ENCODE data around the gene METTL15.

METTL15 gene

GRCh38 chr11:28223577-28223976 lies 115.4 kb downstream of the METTL15 start:
- no peak overlapping the region for H3K4me3 ChIP-seq (ENCODE audit: low read length)
- TF ChIP-seq ZNF274 (IDR thresholded peaks at IDR 0.05; ENCODE audit: low read depth, low read length) = no peak

GRCh38 chr11:28223994-28224393 lies 115.8 kb downstream of the METTL15 start:
- no peak for TF ChIP-seq ZNF274 (IDR thresholded peaks at IDR 0.05; ENCODE audit: low read depth, low read length)
- no peak overlapping the region for H3K4me3 ChIP-seq (ENCODE audit: low read length)

- TF ChIP-seq ZNF274 (IDR thresholded peaks at IDR 0.05; ENCODE audit: low read depth, low read length) = no peak
Observed at GRCh38 chr11:28227460-28227859, 119.3 kb downstream of the METTL15 start.

GRCh38 chr11:28228196-28228895 lies 120.2 kb downstream of the METTL15 start:
- H3K4me3 ChIP-seq (ENCODE audit: low read length) = no peak overlapping the region
- TF ChIP-seq ZNF274 (IDR thresholded peaks at IDR 0.05; ENCODE audit: low read depth, low read length) = no peak

More at GRCh38 chr11:28227460-28227859, 119.3 kb downstream of the METTL15 start:
- no peak overlapping the region for H3K4me3 ChIP-seq (ENCODE audit: low read length)

GRCh38 chr11:28231475-28231874 lies 123.3 kb downstream of the METTL15 start:
- no peak for TF ChIP-seq ZNF274 (IDR thresholded peaks at IDR 0.05; ENCODE audit: low read depth, low read length)
- no peak overlapping the region for H3K4me3 ChIP-seq (ENCODE audit: low read length)

- H3K4me3 ChIP-seq (ENCODE audit: low read length) = no peak overlapping the region
- TF ChIP-seq ZNF274 (IDR thresholded peaks at IDR 0.05; ENCODE audit: low read depth, low read length) = no peak
Observed at GRCh38 chr11:28232649-28233048, 124.5 kb downstream of the METTL15 start.

GRCh38 chr11:28241760-28242159 lies 133.6 kb downstream of the METTL15 start:
- no peak for TF ChIP-seq ZNF274 (IDR thresholded peaks at IDR 0.05; ENCODE audit: low read depth, low read length)
- H3K4me3 ChIP-seq (ENCODE audit: low read length) = no peak overlapping the region

- no peak for TF ChIP-seq ZNF274 (IDR thresholded peaks at IDR 0.05; ENCODE audit: low read depth, low read length)
- H3K4me3 ChIP-seq (ENCODE audit: low read length) = no peak overlapping the region
Observed at GRCh38 chr11:28242596-28242995, 134.4 kb downstream of the METTL15 start.

GRCh38 chr11:28243061-28243460 lies 134.9 kb downstream of the METTL15 start:
- no peak for TF ChIP-seq ZNF274 (IDR thresholded peaks at IDR 0.05; ENCODE audit: low read depth, low read length)
- H3K4me3 ChIP-seq (ENCODE audit: low read length) = no peak overlapping the region

GRCh38 chr11:28243581-28243980 lies 135.4 kb downstream of the METTL15 start:
- no peak for TF ChIP-seq ZNF274 (IDR thresholded peaks at IDR 0.05; ENCODE audit: low read depth, low read length)
- H3K4me3 ChIP-seq (ENCODE audit: low read length) = no peak overlapping the region

GRCh38 chr11:28245131-28245530 lies 136.9 kb downstream of the METTL15 start:
- TF ChIP-seq ZNF274 (IDR thresholded peaks at IDR 0.05; ENCODE audit: low read depth, low read length) = no peak
- H3K4me3 ChIP-seq (ENCODE audit: low read length) = no peak overlapping the region

- no peak for TF ChIP-seq ZNF274 (IDR thresholded peaks at IDR 0.05; ENCODE audit: low read depth, low read length)
- H3K4me3 ChIP-seq (ENCODE audit: low read length) = no peak overlapping the region
Observed at GRCh38 chr11:28250192-28250591, 142.0 kb downstream of the METTL15 start.

GRCh38 chr11:28251257-28251656 lies 143.1 kb downstream of the METTL15 start:
- no peak for TF ChIP-seq ZNF274 (IDR thresholded peaks at IDR 0.05; ENCODE audit: low read depth, low read length)

GRCh38 chr11:28257761-28258160 lies 149.6 kb downstream of the METTL15 start:
- H3K4me3 ChIP-seq (ENCODE audit: low read length) = no peak overlapping the region
- TF ChIP-seq ZNF274 (IDR thresholded peaks at IDR 0.05; ENCODE audit: low read depth, low read length) = no peak

More at GRCh38 chr11:28251257-28251656, 143.1 kb downstream of the METTL15 start:
- H3K4me3 ChIP-seq (ENCODE audit: low read length) = no peak overlapping the region

- TF ChIP-seq ZNF274 (IDR thresholded peaks at IDR 0.05; ENCODE audit: low read depth, low read length) = no peak
- H3K4me3 ChIP-seq (ENCODE audit: low read length) = no peak overlapping the region
Observed at GRCh38 chr11:28259177-28259843, 151.1 kb downstream of the METTL15 start.

Data from GM08714 (cell line).